ENCODE results near the gene ARV1.
"Not testable (repeated sequence)": the region's sequence is repeated elsewhere in the genome, so short reads cannot be mapped to it uniquely, and the experiment has no call there.

The ARV1 gene

DNA sequence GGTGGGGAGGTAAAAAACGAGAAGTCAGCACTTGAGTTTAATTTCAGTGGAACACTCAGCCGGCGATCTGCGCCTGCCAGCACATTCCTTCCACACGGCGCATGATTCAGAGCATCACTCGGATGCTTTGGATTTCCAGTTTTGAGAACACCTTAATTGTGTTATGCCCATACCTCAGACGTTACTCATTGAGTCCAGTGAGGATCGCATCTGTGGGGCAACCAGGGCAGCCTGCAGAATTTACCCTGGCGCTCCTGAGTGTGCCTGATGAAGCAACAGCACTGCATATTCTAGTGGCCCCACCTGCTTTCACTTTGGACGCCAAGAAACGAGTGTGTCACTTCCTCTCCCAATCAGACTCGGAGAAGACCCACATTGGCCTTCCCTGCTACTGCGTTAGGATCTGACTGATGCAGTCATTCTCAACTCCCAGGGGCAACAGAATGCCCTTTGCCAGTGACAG is 41.3 kb downstream of the ARV1 start:
- DNase-seq = no peak

- DNase-seq = no peak
Measured at GRCh38 chr1:231020816-231021215, 41.9 kb downstream of the ARV1 start.

- DNase-seq = no peak
Measured at GRCh38 chr1:231021540-231022031, 42.7 kb downstream of the ARV1 start.

GRCh38 chr1:231022543-231022942 is 43.6 kb downstream of the ARV1 start:
- not testable (repeated sequence) for DNase-seq

DNA sequence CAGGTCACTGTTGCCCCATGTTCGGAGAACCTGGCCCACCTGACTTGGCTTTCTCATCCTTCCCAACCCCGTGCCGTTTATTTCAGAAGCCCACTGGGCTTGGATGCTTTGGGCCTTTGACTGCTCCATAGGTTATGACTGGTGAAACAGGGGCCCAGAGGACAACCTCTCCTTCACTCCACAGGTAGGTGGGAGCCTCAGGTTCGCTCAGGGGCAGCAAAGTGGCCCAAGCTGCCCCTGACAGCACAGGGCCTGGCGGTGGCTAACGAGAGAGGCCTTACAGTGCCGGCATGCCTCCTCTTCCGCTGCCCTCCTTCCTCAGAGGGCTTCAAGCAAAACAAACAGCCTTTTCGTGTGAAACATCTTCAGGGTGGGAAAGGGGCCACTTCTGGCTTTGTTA is 44.3 kb downstream of the ARV1 start:
- no peak for DNase-seq

GRCh38 chr1:231026576-231026975 is 47.7 kb downstream of the ARV1 start:
- no peak for DNase-seq

- no peak for DNase-seq
Measured at GRCh38 chr1:231027136-231027925, 48.4 kb downstream of the ARV1 start.

DNA sequence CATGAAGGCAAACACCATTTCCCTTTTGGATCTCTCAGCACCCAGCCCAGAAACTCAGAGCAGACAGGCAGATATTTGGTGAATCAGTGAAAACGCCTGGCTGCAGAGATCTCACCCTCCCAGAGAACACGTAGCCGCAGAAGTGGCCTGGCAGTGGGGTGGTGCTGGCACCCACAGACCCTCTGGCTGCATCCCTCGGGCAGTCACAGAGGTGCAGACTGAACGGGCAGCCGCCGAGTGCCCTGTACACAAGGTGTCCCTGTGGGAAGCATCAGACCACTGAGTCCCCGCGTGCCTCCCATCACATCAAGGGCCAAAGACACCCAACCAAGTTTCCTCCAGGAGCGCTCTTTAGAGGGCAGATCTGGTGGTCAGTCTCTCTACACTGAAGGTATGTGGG is 49.1 kb downstream of the ARV1 start:
- no peak for DNase-seq

DNA sequence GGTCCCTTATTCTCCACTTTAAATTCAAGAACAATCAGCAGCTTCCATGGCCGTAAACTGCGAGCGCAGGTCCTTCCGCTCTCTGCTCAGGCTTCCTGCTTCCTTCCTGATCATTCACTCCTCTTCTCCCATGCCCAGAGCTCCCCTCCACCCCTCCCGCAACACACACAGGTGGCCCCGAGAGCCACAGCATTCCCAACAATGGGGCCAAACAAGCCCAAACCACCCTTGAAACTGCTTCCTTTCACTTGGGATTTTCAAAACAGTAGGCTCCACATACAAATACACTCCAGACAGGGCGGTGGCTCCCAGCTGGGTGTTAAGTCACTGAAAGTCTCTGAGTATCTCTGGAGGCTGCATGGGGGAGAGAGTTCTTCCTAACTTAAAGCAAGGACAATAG is 49.8 kb downstream of the ARV1 start:
- DNase-seq = no peak

DNA sequence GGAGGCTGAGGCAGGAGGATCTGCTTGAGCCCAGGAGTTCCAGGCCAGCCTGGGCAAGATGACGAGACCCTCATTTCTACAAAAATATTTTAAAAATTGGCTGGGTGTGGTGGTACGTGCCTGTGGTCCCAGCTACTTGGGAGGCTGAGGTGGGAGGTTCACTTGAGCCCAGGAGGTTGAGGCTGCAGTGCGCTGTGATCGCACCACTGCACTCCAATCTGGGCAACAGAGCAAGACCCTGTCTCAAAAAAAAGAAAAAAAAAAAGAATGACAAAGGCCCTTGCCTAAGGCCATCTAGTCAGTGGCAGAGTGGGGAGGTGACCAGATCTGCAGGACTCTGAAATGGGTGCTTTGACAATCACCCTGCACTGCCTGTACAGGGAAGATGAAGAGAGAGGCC is 50.4 kb downstream of the ARV1 start:
- not testable (repeated sequence) for DNase-seq

DNA sequence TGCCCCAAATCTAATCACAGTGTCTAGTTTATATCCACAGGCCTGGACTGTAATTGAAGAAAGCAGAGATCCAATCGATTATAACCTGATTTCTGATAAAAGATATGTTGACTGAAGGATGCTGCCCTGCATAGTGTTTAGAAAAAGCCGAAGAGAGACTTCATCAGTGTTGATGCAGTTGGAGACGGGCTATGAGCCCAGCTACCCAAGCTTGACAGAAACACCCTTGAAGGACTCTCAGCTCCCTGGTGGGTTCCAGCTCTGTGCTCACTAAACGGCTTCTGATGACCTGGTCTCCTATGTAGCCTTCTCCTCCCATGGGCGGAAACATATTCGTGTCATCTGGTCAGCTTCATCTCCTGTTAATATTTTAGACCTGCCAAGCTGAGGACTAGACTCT is 50.9 kb downstream of the ARV1 start:
- no peak for DNase-seq

DNA sequence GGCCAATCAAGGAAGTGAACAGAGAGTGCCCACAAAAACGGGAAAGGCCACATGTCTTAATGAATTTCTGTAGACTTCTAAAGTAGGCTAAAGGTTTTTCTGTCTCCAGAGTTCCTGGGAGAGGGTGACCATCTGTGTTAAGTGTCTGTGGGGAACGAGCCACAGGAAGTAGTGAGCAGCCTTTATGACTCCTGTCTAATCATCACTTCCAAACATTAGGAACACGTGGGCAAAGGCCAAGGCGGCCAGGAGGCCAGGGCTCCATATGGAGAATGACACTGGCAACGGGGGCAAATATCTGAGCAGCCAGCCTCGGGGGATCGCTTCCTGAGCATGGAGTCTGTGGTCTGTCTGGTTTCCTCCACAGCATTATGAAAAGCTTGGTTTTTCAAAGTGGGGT is 54.1 kb downstream of the ARV1 start:
- DNase-seq = no peak

DNA sequence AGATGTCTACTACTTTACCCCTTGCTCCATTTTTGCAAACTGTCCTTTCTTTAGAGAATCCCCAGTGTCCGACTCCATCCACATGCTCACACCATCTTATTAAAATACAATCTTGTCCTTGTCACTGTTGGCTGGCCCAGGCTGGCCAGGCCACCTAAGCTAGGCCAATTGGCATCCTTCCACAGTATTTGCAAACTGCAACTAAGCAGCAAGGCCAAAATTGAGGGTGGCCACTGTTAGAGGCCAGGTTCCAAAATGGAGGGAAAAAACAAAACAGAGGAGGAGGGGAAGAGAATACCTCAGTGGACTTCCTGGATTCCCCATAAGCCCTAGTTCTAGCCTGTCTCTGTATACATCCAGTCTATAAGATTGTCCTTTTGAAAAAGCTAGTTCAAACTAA is 56.9 kb downstream of the ARV1 start:
- DNase-seq = no peak

DNA sequence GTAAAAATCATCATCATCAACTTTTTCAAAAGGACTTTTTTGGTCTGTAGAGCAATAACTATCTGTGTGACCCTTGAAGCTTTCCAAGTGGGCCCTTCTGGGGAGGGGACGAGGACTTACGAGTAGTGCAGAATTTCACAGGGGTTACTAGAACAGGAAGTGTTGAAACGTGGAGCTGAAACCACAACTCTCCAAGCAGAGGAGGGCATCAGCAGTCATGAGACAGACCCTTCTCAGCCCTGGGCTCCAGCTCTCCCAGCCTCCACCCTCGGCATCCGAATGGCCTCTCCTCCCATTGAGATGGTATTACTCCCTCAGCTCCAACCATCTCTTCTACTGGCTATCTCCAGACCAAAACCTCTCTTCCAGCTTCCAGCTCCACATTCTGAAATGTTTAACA is 57.5 kb downstream of the ARV1 start:
- no peak for DNase-seq

GRCh38 chr1:231037585-231038517 is 59.0 kb downstream of the ARV1 start:
- no peak for DNase-seq

- DNase-seq = peak; percentile 77
Measured at GRCh38 chr1:231039161-231040018, 60.5 kb downstream of the ARV1 start.

GRCh38 chr1:231040019-231040799 is 61.3 kb downstream of the ARV1 start, which contains the start of gene FAM89A:
Gene FAM89A (minus strand): TSS chr1:231040254. CDS start chr1:231040211, 43 bp downstream.
- DNase-seq = peak; percentile 90

- DNase-seq = no peak
Measured at GRCh38 chr1:231040800-231041718, 62.2 kb downstream of the ARV1 start.

DNA sequence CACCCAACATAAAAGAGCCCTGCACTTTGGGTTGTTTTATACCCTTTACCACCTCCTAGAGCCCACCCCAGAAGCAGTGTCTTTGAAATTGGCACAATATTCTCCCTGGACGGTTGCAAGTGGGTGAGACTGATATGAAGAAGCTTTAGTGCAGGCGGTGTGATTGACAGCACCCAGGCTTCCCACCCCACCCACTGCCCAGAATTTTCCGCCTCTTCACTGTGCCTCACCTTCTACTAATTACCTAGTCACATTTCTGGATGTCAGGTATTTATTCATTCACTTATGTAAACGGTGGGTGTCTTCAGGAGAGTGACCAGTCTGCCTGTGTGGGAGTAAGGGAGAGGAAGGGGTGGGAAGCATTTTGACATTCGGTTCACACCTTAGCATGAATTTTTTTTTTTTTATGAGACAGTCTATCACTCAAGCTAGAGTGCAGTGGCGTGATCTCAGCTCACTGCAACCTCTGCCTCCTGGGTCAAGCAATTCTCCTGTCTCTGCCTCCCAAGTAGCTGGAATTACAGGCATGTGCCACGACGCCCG is 62.9 kb downstream of the ARV1 start:
- no peak for DNase-seq

- DNase-seq = no peak
Measured at GRCh38 chr1:231044588-231044987, 65.7 kb downstream of the ARV1 start.
